Trophoblast cell (in vitro differentiated cells and primary cell): ENCODE measurements around the gene REEP1.

Experiments
- DNase-seq, 2 donors: peaks; one replicate each; pipeline ENCODE4 v3.0.0-alpha.2; 2016
- H2AFZ ChIP-seq: 2 replicates; pipeline ENCODE4 v1.6.1; 2013; ENCODE audit warnings: low read length, moderate library complexity, mild to moderate bottlenecking; ENCODE audit not compliant: insufficient read depth, poor library complexity
- H2AK5ac ChIP-seq: 2 replicates; pipeline ENCODE4 v1.6.1; 2013; ENCODE audit warnings: mild to moderate bottlenecking, low read length
- H2BK120ac ChIP-seq: 2 replicates; pipeline ENCODE4 v1.6.1; 2013; ENCODE audit warnings: low read length, mild to moderate bottlenecking, moderate library complexity; ENCODE audit not compliant: insufficient read depth, poor library complexity
- H2BK12ac ChIP-seq: 2 replicates; pipeline ENCODE4 v1.6.1; 2013; ENCODE audit warnings: mild to moderate bottlenecking, low read length, moderate library complexity
- H2BK5ac ChIP-seq: 2 replicates; pipeline ENCODE4 v1.6.1; 2013; ENCODE audit warnings: low read length, low read depth, moderate library complexity, mild to moderate bottlenecking; ENCODE audit not compliant: poor library complexity
- H3K14ac ChIP-seq: 2 replicates; pipeline ENCODE4 v1.6.1; 2013; ENCODE audit warnings: mild to moderate bottlenecking, low read length
- H3K18ac ChIP-seq: 2 replicates; pipeline ENCODE4 v1.6.1; 2013; ENCODE audit warnings: mild to moderate bottlenecking, low read length
- H3K23ac ChIP-seq: 2 replicates; pipeline ENCODE4 v1.6.1; 2013; ENCODE audit warnings: low read length
- H3K27ac ChIP-seq: 2 replicates; pipeline ENCODE4 v1.5.1; 2013; ENCODE audit warnings: low read depth, mild to moderate bottlenecking, inconsistent platforms, low read length, moderate library complexity
- H3K27me3 ChIP-seq: 2 replicates; pipeline ENCODE4 v1.6.1; 2013; ENCODE audit warnings: inconsistent platforms, mild to moderate bottlenecking, low read length, moderate library complexity; ENCODE audit not compliant: insufficient read depth
- H3K36me3 ChIP-seq, 2 experiments: 1 replicate in 1 of 2; 2 replicates in 1 of 2; pipeline ENCODE4 v1.6.1; 2013; ENCODE audit warnings: low read length in 2 of 2, mild to moderate bottlenecking in 2 of 2, moderate library complexity in 1 of 2; ENCODE audit not compliant: insufficient read depth in 2 of 2, control insufficient read depth in 1 of 2
- H3K4ac ChIP-seq: 2 replicates; pipeline ENCODE4 v1.6.1; 2013; ENCODE audit warnings: low read depth, mild to moderate bottlenecking, low read length, moderate library complexity
- H3K4me1 ChIP-seq, 2 experiments: 1 replicate in 1 of 2; 2 replicates in 1 of 2; pipeline ENCODE4 v1.6.1; 2013; ENCODE audit warnings: low read length in 2 of 2, mild to moderate bottlenecking in 2 of 2, moderate library complexity in 1 of 2; ENCODE audit not compliant: insufficient read depth in 2 of 2, control insufficient read depth in 1 of 2
- H3K4me2 ChIP-seq: 2 replicates; pipeline ENCODE4 v1.6.1; 2013; ENCODE audit warnings: inconsistent platforms, mild to moderate bottlenecking, low read length, moderate library complexity
- H3K4me3 ChIP-seq: 2 replicates; pipeline ENCODE4 v1.5.1; 2013; ENCODE audit warnings: mild to moderate bottlenecking, low read depth, low read length, inconsistent platforms
- H3K79me1 ChIP-seq: one replicate; pipeline ENCODE4 v1.6.1; 2013; ENCODE audit warnings: low read length
- H3K79me2 ChIP-seq: 2 replicates; pipeline ENCODE4 v1.6.1; 2013; ENCODE audit warnings: low read length, mild to moderate bottlenecking; ENCODE audit not compliant: control insufficient read depth, insufficient read depth, poor library complexity
- H3K9ac ChIP-seq: 2 replicates; pipeline ENCODE4 v1.6.1; 2013; ENCODE audit warnings: mild to moderate bottlenecking, low read length
- H3K9me3 ChIP-seq: 2 replicates; pipeline ENCODE4 v1.6.1; 2013; ENCODE audit warnings: low read depth, mild to moderate bottlenecking, control low read depth, inconsistent platforms, low read length; ENCODE audit not compliant: insufficient read depth
- H4K12ac ChIP-seq: 2 replicates; pipeline ENCODE4 v1.6.1; 2013; ENCODE audit warnings: low read depth, mild to moderate bottlenecking, low read length, moderate library complexity
- H4K8ac ChIP-seq: 2 replicates; pipeline ENCODE4 v1.6.1; 2013; ENCODE audit warnings: low read depth, mild to moderate bottlenecking, low read length, moderate library complexity
- H4K91ac ChIP-seq: one replicate; pipeline ENCODE4 v1.6.1; 2013; ENCODE audit warnings: low read depth, mild to moderate bottlenecking, low read length, moderate library complexity
- WGBS: extraction: QIAGEN DNeasy Blood & Tissue Kit; methylation state at CpG from one replicate; pipeline ENCODE4 v1.1.7; 2013; ENCODE audit warnings: missing lambda C conversion rate; ENCODE audit not compliant: insufficient read length, insufficient coverage; ENCODE audit errors: extremely low coverage; 5-methylcytosine and 5-hydroxymethylcytosine counted together

The REEP1 gene

DNA sequence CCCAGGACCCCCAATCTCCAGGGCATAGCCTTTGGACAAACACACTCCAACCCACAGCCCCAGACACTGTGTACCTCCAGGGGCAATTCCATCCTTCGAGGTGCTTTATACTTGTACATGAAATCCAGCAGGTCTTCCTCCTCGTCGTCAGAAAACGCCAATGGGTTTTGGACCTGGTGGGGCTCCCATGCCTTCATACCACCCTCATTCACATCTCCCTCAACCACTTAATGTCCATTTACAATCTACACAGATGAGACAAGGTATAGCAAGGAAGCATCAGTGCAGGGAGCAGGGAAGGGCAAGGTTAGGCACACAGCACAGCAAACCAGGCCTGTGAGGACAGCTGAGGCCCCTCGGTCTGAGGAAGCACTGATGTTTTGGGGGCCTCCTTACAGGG is 117.5 kb downstream of the REEP1 start:
- Histone ChIP-seq H2BK12ac (no peak overlapping the region), H2AK5ac (no peak overlapping the region), H3K4me2 (no peak overlapping the region), H4K12ac (no peak overlapping the region), H3K79me1 (no peaks in the 10 kb centered on the region), H2AFZ (no peak overlapping the region), H3K4me1 (no peaks in the 10 kb centered on the region), H3K27me3 (no peaks in the 10 kb centered on the region), H4K91ac (no peak overlapping the region), H3K79me2 (no peaks in the 10 kb centered on the region), H3K9me3 (peaks cover 3% of the 10 kb centered on the region), H3K9ac (no peak overlapping the region), H2BK5ac (no peak overlapping the region), H3K27ac (no peak overlapping the region), H3K18ac (no peak overlapping the region), H3K4ac (no peak overlapping the region), H3K4me3 (no peak overlapping the region), H2BK120ac (no peak overlapping the region), H3K36me3 (no peaks in the 10 kb centered on the region), H4K8ac (no peak overlapping the region), H3K23ac (no peak overlapping the region), H3K14ac (no peak overlapping the region)
- DNase-seq, result no peak
- WGBS, result no CpG with 5 or more reads among the region's 5 CpGs

DNA sequence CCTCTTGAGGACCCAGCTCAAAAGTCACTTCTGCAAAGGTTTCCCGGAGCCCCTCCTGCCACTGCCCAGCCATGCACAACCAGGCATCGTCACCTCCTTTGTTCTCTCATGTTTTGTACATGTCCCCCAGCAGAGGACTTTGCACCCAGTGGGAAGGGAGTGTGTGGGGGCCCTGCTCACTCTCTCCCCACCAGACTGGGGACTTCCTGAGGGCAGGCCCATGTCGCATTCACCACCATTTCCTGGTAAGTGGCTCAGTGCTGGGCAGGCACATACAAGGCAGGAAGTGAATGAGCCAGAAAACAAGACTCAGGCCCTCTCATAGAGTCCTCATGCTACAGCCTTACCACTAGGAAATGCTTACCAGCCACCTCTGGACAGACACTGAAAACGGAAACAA is 119.3 kb downstream of the REEP1 start:
- no peak overlapping the region for H3K14ac ChIP-seq
- no peaks in the 10 kb centered on the region for H3K79me1 ChIP-seq
- no peak overlapping the region for H2BK5ac ChIP-seq
- no peak overlapping the region for H2AFZ ChIP-seq
- no peak overlapping the region for H2BK120ac ChIP-seq
- H3K79me2 ChIP-seq, result no peaks in the 10 kb centered on the region
- H3K36me3 ChIP-seq, result peaks cover 0 to 5% of the 10 kb centered on the region in 2 experiments
- H3K27me3 ChIP-seq, result no peaks in the 10 kb centered on the region
- no peak overlapping the region for H3K9ac ChIP-seq
- DNase-seq, result no peak
- H3K9me3 ChIP-seq, result peaks cover 3% of the 10 kb centered on the region
- no peak overlapping the region for H2AK5ac ChIP-seq
- no CpG with 5 or more reads among the region's 4 CpGs for WGBS
- H4K12ac ChIP-seq, result no peak overlapping the region
- H3K4me3 ChIP-seq, result no peak overlapping the region
- no peaks in the 10 kb centered on the region for H3K4me1 ChIP-seq
- no peak overlapping the region for H3K4me2 ChIP-seq
- H3K18ac ChIP-seq, result no peak overlapping the region
- H3K4ac ChIP-seq, result no peak overlapping the region
- no peak overlapping the region for H2BK12ac ChIP-seq
- no peak overlapping the region for H3K27ac ChIP-seq
- H4K91ac ChIP-seq, result no peak overlapping the region
- H3K23ac ChIP-seq, result no peak overlapping the region
- no peak overlapping the region for H4K8ac ChIP-seq

DNA sequence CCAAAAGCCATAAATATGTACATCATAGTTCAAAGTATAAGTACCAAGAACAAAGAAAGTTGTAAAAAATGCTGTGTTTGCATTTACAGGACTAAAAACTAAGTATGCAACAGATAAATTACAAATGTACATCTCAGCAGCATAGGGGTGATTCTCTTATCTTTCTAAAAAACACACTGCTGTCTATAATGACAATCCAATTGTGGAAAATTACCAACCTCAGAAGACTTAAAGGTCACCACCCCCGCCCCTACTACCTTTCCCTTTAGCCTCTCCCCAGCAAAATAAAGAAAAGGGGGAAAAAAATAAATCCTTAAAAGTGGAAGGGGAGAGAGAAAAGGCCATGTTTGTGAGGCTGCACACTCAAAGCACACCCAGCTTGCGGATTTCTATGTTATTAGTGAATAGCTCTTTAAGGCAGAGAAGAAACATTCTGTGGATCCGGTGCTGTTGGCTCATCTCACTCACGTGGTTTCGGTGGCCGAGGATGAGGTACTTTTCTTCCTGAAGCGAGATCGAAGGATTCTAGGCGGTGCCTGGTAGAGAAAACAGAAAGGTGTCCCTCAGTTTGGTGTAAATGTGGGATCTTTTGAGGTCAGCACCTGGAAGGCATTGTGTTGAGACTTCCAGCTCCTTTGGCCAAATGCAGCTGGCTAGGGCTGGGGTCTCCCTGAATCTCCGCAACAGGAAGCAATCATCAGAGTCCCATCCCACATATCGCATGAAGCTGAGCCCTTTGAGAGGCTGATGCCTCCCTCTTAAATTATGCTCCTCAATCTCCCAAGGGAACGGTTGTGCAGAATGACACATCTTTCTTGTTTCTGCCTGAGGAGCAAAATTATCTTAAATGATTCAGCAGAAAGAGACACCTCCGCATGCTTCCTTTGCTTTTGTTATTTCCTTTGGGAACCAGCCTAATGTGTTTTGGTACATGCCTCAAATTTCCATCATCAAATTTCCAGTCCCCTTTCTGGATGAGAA is 120.6 kb downstream of the REEP1 start:
- Histone ChIP-seq H3K9me3 (peaks cover 3% of the 10 kb centered on the region), H2BK12ac (no peak overlapping the region), H4K91ac (no peak overlapping the region), H3K4me3 (no peak overlapping the region), H3K79me1 (no peaks in the 10 kb centered on the region), H3K27me3 (no peaks in the 10 kb centered on the region), H4K8ac (no peak overlapping the region), H2AFZ (no peak overlapping the region), H4K12ac (no peak overlapping the region), H3K18ac (no peak overlapping the region), H3K4me2 (no peak overlapping the region), H3K23ac (no peak overlapping the region), H3K4ac (no peak overlapping the region), H2BK5ac (no peak overlapping the region), H3K27ac (no peak overlapping the region), H3K4me1 (no peaks in the 10 kb centered on the region), H3K9ac (no peak overlapping the region), H3K14ac (no peak overlapping the region), H2BK120ac (no peak overlapping the region), H2AK5ac (no peak overlapping the region), H3K36me3 (peaks cover 4 to 8% of the 10 kb centered on the region in 2 experiments), H3K79me2 (no peaks in the 10 kb centered on the region)
- DNase-seq, result no peak
- WGBS, result no CpG with 5 or more reads among the region's 13 CpGs

DNA sequence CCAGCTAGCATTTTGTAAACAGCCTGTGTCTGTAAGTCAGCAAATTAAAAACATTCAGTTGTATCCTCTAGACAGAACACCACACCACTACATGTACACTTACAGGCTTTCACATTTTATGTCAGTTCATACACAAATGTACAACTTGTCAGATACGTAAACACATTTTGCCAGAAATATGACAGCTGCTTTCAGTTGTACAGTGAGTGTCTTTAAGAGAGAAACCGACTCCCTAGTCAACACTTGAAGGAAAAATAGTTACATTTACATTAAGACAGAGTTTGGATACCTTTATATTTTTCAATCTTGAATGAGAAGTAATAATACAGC is 123.0 kb downstream of the REEP1 start:
- H3K79me2 ChIP-seq, result no peaks in the 10 kb centered on the region
- no peak for DNase-seq
- no peaks in the 10 kb centered on the region for H3K4me1 ChIP-seq
- H2BK12ac ChIP-seq, result no peak overlapping the region
- no peak overlapping the region for H2BK120ac ChIP-seq
- no peak overlapping the region for H3K4me2 ChIP-seq
- H3K27ac ChIP-seq, result no peak overlapping the region
- H3K18ac ChIP-seq, result no peak overlapping the region
- no peak overlapping the region for H4K12ac ChIP-seq
- no peak overlapping the region for H3K9ac ChIP-seq
- no peak overlapping the region for H3K4ac ChIP-seq
- H2BK5ac ChIP-seq, result no peak overlapping the region
- peaks cover 3% of the 10 kb centered on the region for H3K9me3 ChIP-seq
- no peaks in the 10 kb centered on the region for H3K79me1 ChIP-seq
- H3K14ac ChIP-seq, result no peak overlapping the region
- no peak overlapping the region for H4K91ac ChIP-seq
- no CpG with 5 or more reads among the region's 2 CpGs for WGBS
- no peaks in the 10 kb centered on the region for H3K27me3 ChIP-seq
- H2AK5ac ChIP-seq, result no peak overlapping the region
- peaks cover 10 to 17% of the 10 kb centered on the region in 2 experiments for H3K36me3 ChIP-seq
- H4K8ac ChIP-seq, result no peak overlapping the region
- H2AFZ ChIP-seq, result no peak overlapping the region
- no peak overlapping the region for H3K23ac ChIP-seq
- H3K4me3 ChIP-seq, result no peak overlapping the region
